ENCODE data around the gene CASP1.
"Not testable (repeated sequence)": the region's sequence is repeated elsewhere in the genome, so short reads cannot be mapped to it uniquely, and the experiment has no call there.

Gene CASP1

GRCh38 chr11:105072080-105072479, 37.1 kb upstream of the CASP1 start:
- not testable (repeated sequence) for H3K79me1 ChIP-seq (ENCODE audit: low read depth, low read length); H2AK5ac ChIP-seq (ENCODE audit: low read depth, low read length); H3K4me1 ChIP-seq (ENCODE audit: control insufficient read depth in 2 of 2, insufficient read depth in 1 of 2, low read depth in 1 of 2, low read length in 2 of 2); H3K23ac ChIP-seq (ENCODE audit: low read depth, low read length, poor library complexity); H3K4me3 ChIP-seq (ENCODE audit: low read length in 2 of 2); H3K9me3 ChIP-seq (replicated peaks in 1 of 2; ENCODE audit: control insufficient read depth in 2 of 2, insufficient read depth in 1 of 2, low read depth in 1 of 2, low read length in 2 of 2); H2AFZ ChIP-seq (ENCODE audit: low read length); H3K9ac ChIP-seq (ENCODE audit: low read depth, low read length, poor library complexity); DNase-seq (ENCODE audit: low spot score); H3K27ac ChIP-seq (replicated peaks; ENCODE audit: low read length); H2BK15ac ChIP-seq (ENCODE audit: low read length); H4K8ac ChIP-seq (ENCODE audit: low read depth, low read length); H3K14ac ChIP-seq (ENCODE audit: low read length); H3K4ac ChIP-seq (ENCODE audit: low read length); H2BK12ac ChIP-seq (ENCODE audit: low read length); H4K91ac ChIP-seq (ENCODE audit: low read depth, low read length, poor library complexity); H2BK5ac ChIP-seq (ENCODE audit: low read length); H3K4me2 ChIP-seq (ENCODE audit: insufficient read depth, low read length, poor library complexity, severe bottlenecking); H2BK120ac ChIP-seq (ENCODE audit: low read depth, low read length); H3K27me3 ChIP-seq (ENCODE audit: control insufficient read depth in 3 of 3, insufficient read depth in 3 of 3, low read depth in 1 of 3, low read length in 3 of 3); H3K36me3 ChIP-seq (replicated peaks in 1 of 2; ENCODE audit: control insufficient read depth in 2 of 2, insufficient read depth in 2 of 2, low read length in 2 of 2); H3K18ac ChIP-seq (ENCODE audit: low read length)
- WGBS, 2 donors (ENCODE audit: extremely low coverage in 2 of 2, insufficient read length in 2 of 2, insufficient replicate concordance in 1 of 2) = no CpG with 5 or more reads among the region's 2 CpGs

GRCh38 chr11:105071089-105071732, 36.3 kb upstream of the CASP1 start:
- Histone ChIP-seq H2BK15ac (ENCODE audit: low read length) (no peak overlapping the region), H3K23ac (ENCODE audit: low read depth, low read length, poor library complexity) (no peak overlapping the region), H2AK5ac (ENCODE audit: low read depth, low read length) (no peak overlapping the region), H3K79me1 (ENCODE audit: low read depth, low read length) (no peaks in the 10 kb centered on the region), H4K8ac (ENCODE audit: low read depth, low read length) (no peak overlapping the region), H3K4me3 (ENCODE audit: low read length in 2 of 2) (no peak overlapping the region), H3K9me3 (replicated peaks in 1 of 2; ENCODE audit: control insufficient read depth in 2 of 2, insufficient read depth in 1 of 2, low read depth in 1 of 2, low read length in 2 of 2) (no peaks in the 10 kb centered on the region), H3K36me3 (replicated peaks in 1 of 2; ENCODE audit: control insufficient read depth in 2 of 2, insufficient read depth in 2 of 2, low read length in 2 of 2) (no peaks in the 10 kb centered on the region), H3K18ac (ENCODE audit: low read length) (no peak overlapping the region), H3K27ac (replicated peaks; ENCODE audit: low read length) (no peak overlapping the region), H2BK120ac (ENCODE audit: low read depth, low read length) (no peak overlapping the region), H3K27me3 (ENCODE audit: control insufficient read depth in 3 of 3, insufficient read depth in 3 of 3, low read depth in 1 of 3, low read length in 3 of 3) (no peaks in the 10 kb centered on the region), H4K91ac (ENCODE audit: low read depth, low read length, poor library complexity) (no peak overlapping the region), H3K9ac (ENCODE audit: low read depth, low read length, poor library complexity) (no peak overlapping the region), H2BK5ac (ENCODE audit: low read length) (no peak overlapping the region), H3K4me1 (ENCODE audit: control insufficient read depth in 2 of 2, insufficient read depth in 1 of 2, low read depth in 1 of 2, low read length in 2 of 2) (no peaks in the 10 kb centered on the region), H2BK12ac (ENCODE audit: low read length) (no peak overlapping the region), H3K4ac (ENCODE audit: low read length) (no peak overlapping the region), H3K14ac (ENCODE audit: low read length) (no peak overlapping the region), H2AFZ (ENCODE audit: low read length) (no peak overlapping the region), H3K4me2 (ENCODE audit: insufficient read depth, low read length, poor library complexity, severe bottlenecking) (no peak overlapping the region)
- no peak for DNase-seq (ENCODE audit: low spot score)
- WGBS, 2 donors (ENCODE audit: extremely low coverage in 2 of 2, insufficient read length in 2 of 2, insufficient replicate concordance in 1 of 2) = no CpG with 5 or more reads among the region's 4 CpGs

DNA sequence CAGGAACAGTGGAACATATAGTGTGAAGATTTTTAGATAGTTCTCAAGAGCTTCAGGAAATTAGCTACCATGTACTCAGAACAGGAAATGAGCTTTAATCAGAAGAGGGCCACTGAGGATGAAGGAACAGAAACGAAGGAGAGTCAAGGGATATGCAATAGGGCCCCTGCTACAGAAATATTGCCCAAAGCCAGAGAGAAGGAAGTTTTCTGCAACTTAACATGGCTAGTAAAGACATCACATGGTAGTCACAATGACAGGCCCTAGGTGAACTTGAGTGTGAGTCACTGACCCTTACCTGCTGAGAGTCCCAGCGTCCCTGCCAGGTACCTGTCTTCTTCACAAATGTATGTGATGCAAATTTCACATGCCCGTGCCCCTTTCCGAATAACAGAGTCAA, 35.4 kb upstream of the CASP1 start:
- no peaks in the 10 kb centered on the region for H3K9me3 ChIP-seq (replicated peaks in 1 of 2; ENCODE audit: control insufficient read depth in 2 of 2, insufficient read depth in 1 of 2, low read depth in 1 of 2, low read length in 2 of 2)
- no peak for DNase-seq (ENCODE audit: low spot score)
- no peak overlapping the region for H3K18ac ChIP-seq (ENCODE audit: low read length)
- H2AFZ ChIP-seq (ENCODE audit: low read length) = no peak overlapping the region
- no peak overlapping the region for H2BK12ac ChIP-seq (ENCODE audit: low read length)
- no peaks in the 10 kb centered on the region for H3K79me1 ChIP-seq (ENCODE audit: low read depth, low read length)
- no peak overlapping the region for H4K91ac ChIP-seq (ENCODE audit: low read depth, low read length, poor library complexity)
- H3K4me1 ChIP-seq (ENCODE audit: control insufficient read depth in 2 of 2, insufficient read depth in 1 of 2, low read depth in 1 of 2, low read length in 2 of 2) = no peaks in the 10 kb centered on the region
- H2AK5ac ChIP-seq (ENCODE audit: low read depth, low read length) = no peak overlapping the region
- H3K27me3 ChIP-seq (ENCODE audit: control insufficient read depth in 3 of 3, insufficient read depth in 3 of 3, low read depth in 1 of 3, low read length in 3 of 3) = no peaks in the 10 kb centered on the region
- H3K4me3 ChIP-seq (ENCODE audit: low read length in 2 of 2) = no peak overlapping the region
- no peak overlapping the region for H3K14ac ChIP-seq (ENCODE audit: low read length)
- H3K27ac ChIP-seq (replicated peaks; ENCODE audit: low read length) = no peak overlapping the region
- no peak overlapping the region for H2BK5ac ChIP-seq (ENCODE audit: low read length)
- H3K36me3 ChIP-seq (replicated peaks in 1 of 2; ENCODE audit: control insufficient read depth in 2 of 2, insufficient read depth in 2 of 2, low read length in 2 of 2) = no peaks in the 10 kb centered on the region
- no peak overlapping the region for H3K4ac ChIP-seq (ENCODE audit: low read length)
- H3K23ac ChIP-seq (ENCODE audit: low read depth, low read length, poor library complexity) = no peak overlapping the region
- no peak overlapping the region for H2BK15ac ChIP-seq (ENCODE audit: low read length)
- H3K9ac ChIP-seq (ENCODE audit: low read depth, low read length, poor library complexity) = no peak overlapping the region
- H2BK120ac ChIP-seq (ENCODE audit: low read depth, low read length) = no peak overlapping the region
- no peak overlapping the region for H4K8ac ChIP-seq (ENCODE audit: low read depth, low read length)
- WGBS, 2 donors (ENCODE audit: extremely low coverage in 2 of 2, insufficient read length in 2 of 2, insufficient replicate concordance in 1 of 2) = no CpG with 5 or more reads among the region's 4 CpGs
- H3K4me2 ChIP-seq (ENCODE audit: insufficient read depth, low read length, poor library complexity, severe bottlenecking) = no peak overlapping the region

DNA sequence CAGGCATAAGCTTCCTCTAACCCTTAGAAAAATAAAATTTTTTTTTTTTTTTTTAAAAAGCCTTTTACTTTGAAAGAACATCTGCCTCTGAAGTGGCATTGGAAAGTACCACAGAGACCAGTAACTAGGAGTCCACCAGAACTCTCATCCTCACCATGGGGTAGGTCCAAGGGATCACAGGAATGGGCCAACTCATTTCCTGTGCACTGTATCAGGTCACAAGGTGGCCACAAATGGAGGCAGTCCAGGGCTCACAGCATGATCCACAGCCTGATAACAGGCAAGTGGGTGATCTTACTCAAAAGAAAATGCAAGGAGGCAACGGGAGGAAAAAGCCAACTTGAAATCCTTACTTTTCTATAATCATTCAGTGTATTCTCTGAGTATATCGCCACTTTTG, 34.8 kb upstream of the CASP1 start:
- H3K14ac ChIP-seq (ENCODE audit: low read length); H2BK5ac ChIP-seq (ENCODE audit: low read length); H4K91ac ChIP-seq (ENCODE audit: low read depth, low read length, poor library complexity); H3K9me3 ChIP-seq (replicated peaks in 1 of 2; ENCODE audit: control insufficient read depth in 2 of 2, insufficient read depth in 1 of 2, low read depth in 1 of 2, low read length in 2 of 2); H3K4me1 ChIP-seq (ENCODE audit: control insufficient read depth in 2 of 2, insufficient read depth in 1 of 2, low read depth in 1 of 2, low read length in 2 of 2); H3K4me2 ChIP-seq (ENCODE audit: insufficient read depth, low read length, poor library complexity, severe bottlenecking); H2AK5ac ChIP-seq (ENCODE audit: low read depth, low read length); DNase-seq (ENCODE audit: low spot score); H3K9ac ChIP-seq (ENCODE audit: low read depth, low read length, poor library complexity); H3K79me1 ChIP-seq (ENCODE audit: low read depth, low read length); H4K8ac ChIP-seq (ENCODE audit: low read depth, low read length); H2BK12ac ChIP-seq (ENCODE audit: low read length); H2BK120ac ChIP-seq (ENCODE audit: low read depth, low read length); H2BK15ac ChIP-seq (ENCODE audit: low read length); H3K4ac ChIP-seq (ENCODE audit: low read length); H2AFZ ChIP-seq (ENCODE audit: low read length); H3K4me3 ChIP-seq (ENCODE audit: low read length in 2 of 2); H3K23ac ChIP-seq (ENCODE audit: low read depth, low read length, poor library complexity); H3K36me3 ChIP-seq (replicated peaks in 1 of 2; ENCODE audit: control insufficient read depth in 2 of 2, insufficient read depth in 2 of 2, low read length in 2 of 2); H3K18ac ChIP-seq (ENCODE audit: low read length); H3K27ac ChIP-seq (replicated peaks; ENCODE audit: low read length); H3K27me3 ChIP-seq (ENCODE audit: control insufficient read depth in 3 of 3, insufficient read depth in 3 of 3, low read depth in 1 of 3, low read length in 3 of 3): not testable (repeated sequence)
- no CpG with 5 or more reads among the region's 2 CpGs for whole genome bisulfite sequencing, 2 donors (ENCODE audit: extremely low coverage in 2 of 2, insufficient read length in 2 of 2, insufficient replicate concordance in 1 of 2)

All from neuronal stem cell (in vitro differentiated cells).